ENCODE data around the gene ZNF30. TPM values are rescaled to one million over a fixed set of nuclear protein-coding genes. Genes with fewer than 3 reads are reported as not detected.
A peak's percentile ranks its signal among the peaks of the same experiment; 100 is the strongest.
"Not testable (repeated sequence)": the region's sequence is repeated elsewhere in the genome, so short reads cannot be mapped to it uniquely, and the experiment has no call there.

ZNF30 gene
- total RNA-seq, 2 donors from 2014 or later: 4.4 to 4.6 TPM

GRCh38 chr19:34970185-34970780 lies 43.6 kb downstream of the ZNF30 start:
- Mint-ChIP-seq H3K27ac (peak overlapping the region in 1 of 2 donors; percentile 50), H3K9me3 (peaks cover 7 to 18% of the 10 kb centered on the region in 2 donors), H3K36me3 (peaks cover 14 to 35% of the 10 kb centered on the region in 2 donors)
- not testable (repeated sequence) for DNase-seq (ENCODE audit: low spot score in 2 of 2); ATAC-seq

- no peak for ATAC-seq
- no peak overlapping the region for H3K27ac Mint-ChIP-seq
- peaks cover 7 to 23% of the 10 kb centered on the region in 2 donors for H3K9me3 Mint-ChIP-seq
These were observed 45.5 kb downstream of the ZNF30 start for GRCh38 chr19:34972163-34972705.

GRCh38 chr19:34974646-34975045 lies 47.9 kb downstream of the ZNF30 start:
- Mint-ChIP-seq H3K27ac (no peak overlapping the region), H3K36me3 (peaks cover 4 to 15% of the 10 kb centered on the region in 2 donors), H3K9me3 (peaks cover 0 to 9% of the 10 kb centered on the region in 2 donors)
- ATAC-seq (no peak), DNase-seq (ENCODE audit: low spot score in 2 of 2) (no peak)

More at GRCh38 chr19:34972163-34972705, 45.5 kb downstream of the ZNF30 start:
- peaks cover 14 to 29% of the 10 kb centered on the region in 2 donors for H3K36me3 Mint-ChIP-seq
- DNase-seq (ENCODE audit: low spot score in 2 of 2): no peak

DNA sequence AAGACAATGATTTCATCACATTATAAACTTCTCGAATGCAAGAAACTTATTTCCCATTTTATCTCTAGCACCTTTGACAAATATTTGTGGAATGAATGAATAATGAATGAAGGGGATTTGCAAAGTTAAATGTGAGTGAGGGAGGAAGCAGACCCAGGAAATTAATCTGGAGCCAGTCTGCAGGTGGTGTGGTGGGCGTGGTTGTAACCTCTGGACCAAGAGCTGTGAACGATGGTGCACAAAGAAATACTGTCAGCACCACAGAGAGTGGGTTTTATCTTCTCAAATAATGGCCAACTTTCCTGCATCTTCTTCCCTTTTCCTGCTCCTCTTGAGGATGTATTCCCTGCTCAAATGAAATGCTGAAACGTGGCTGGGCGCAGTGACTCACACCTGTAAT lies 48.4 kb downstream of the ZNF30 start:
- DNase-seq (ENCODE audit: low spot score in 2 of 2): no peak
- peaks cover 0 to 9% of the 10 kb centered on the region in 2 donors for H3K9me3 Mint-ChIP-seq
- peaks cover 4 to 11% of the 10 kb centered on the region in 2 donors for H3K36me3 Mint-ChIP-seq
- H3K27ac Mint-ChIP-seq: no peak overlapping the region
- no peak for ATAC-seq

GRCh38 chr19:34976611-34977010 lies 49.9 kb downstream of the ZNF30 start:
- ATAC-seq: no peak
- no peak for DNase-seq (ENCODE audit: low spot score in 2 of 2)
- Mint-ChIP-seq H3K9me3 (peaks cover 0 to 9% of the 10 kb centered on the region in 2 donors), H3K27ac (no peak overlapping the region), H3K36me3 (peaks cover 4 to 8% of the 10 kb centered on the region in 2 donors)

DNA sequence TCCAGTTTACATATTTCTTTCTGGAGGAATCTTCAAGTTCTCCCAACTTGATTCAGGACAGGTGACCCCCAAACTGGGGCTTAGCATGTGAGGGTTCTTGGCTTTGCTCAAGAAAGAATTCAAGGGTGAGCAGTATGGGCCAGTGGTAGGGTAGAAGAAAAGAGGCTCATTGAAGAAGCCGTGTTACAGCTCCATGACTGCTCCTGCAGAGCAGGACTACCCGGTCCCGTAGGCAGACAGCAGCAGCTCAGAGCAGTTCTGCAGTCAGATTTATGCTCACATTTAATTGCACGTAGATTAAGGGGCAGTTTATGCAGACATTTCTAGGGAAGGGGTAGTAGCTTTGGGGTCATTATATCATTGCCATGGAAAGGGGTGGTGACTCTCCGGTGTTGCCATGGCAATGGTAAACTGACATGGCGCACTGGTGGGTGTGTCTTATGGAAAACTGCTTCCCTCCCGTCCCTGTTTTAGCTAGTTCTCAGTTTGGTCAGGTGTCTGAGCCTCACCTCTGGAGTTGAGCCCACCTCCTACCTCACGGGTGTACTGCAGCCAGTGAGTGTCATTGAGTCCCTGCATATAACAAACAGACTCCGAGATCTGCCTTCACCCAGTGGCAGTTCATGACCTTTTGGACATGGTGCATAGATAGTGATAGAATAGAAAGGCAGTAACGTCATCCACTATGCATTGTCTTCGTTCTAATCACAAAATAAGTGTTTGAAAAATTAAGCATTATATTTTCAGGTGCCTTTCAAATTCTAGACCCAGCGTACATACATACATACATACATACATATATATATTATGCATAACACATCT lies 53.3 kb downstream of the ZNF30 start:
- peaks cover 4 to 16% of the 10 kb centered on the region in 2 donors for H3K36me3 Mint-ChIP-seq
- ATAC-seq: no peak
- H3K9me3 Mint-ChIP-seq: peaks cover 0 to 14% of the 10 kb centered on the region in 2 donors
- peak in 1 of 2 donors; percentile 20 for DNase-seq (ENCODE audit: low spot score in 2 of 2)
- H3K27ac Mint-ChIP-seq: no peak overlapping the region

DNA sequence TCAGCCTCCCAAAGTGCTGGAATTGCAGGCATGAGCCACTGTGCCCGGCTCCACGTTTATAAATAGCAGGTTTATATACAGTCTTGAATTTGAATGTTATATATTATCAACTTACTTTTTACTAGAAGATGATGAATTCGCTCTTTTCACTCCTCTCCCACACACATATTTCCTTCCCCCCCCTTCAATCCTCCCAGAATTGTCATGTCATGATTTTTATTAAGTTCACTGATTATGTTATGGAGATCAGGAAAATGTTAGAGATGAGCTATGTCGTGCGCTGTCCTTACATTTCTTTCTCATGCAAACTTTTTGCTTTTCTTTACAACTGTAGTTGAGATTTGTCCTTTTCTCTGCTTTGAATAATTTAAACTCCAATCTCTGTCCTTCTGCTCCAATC lies 55.6 kb downstream of the ZNF30 start:
- Mint-ChIP-seq H3K36me3 (peaks cover 4 to 12% of the 10 kb centered on the region in 2 donors), H3K27ac (no peak overlapping the region), H3K9me3 (peaks cover 0 to 4% of the 10 kb centered on the region in 2 donors)
- no peak for DNase-seq (ENCODE audit: low spot score in 2 of 2)
- ATAC-seq: no peak

DNA sequence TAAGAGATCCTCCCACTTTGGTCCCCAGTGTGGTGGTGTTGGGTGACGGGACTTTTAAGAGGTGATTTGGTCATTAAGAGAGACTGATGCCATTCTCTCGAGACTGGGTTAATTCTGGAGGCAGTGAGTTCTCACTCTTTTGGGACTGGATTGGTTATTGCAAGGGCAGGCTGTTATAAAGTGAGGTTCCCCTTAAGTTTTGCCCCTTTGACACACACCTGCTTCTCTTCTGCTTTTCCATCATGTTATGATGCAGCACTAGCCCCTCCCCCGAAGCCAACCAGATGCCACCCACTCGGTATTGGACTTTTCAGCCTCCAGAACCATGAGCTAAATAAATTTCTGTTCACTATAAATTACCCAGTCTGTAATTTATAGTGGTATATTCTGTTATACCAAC lies 57.1 kb downstream of the ZNF30 start:
- no peak for ATAC-seq
- DNase-seq (ENCODE audit: low spot score in 2 of 2): no peak
- Mint-ChIP-seq H3K27ac (no peak overlapping the region), H3K36me3 (peaks cover 4 to 12% of the 10 kb centered on the region in 2 donors), H3K9me3 (peaks cover 0 to 4% of the 10 kb centered on the region in 2 donors)

DNA sequence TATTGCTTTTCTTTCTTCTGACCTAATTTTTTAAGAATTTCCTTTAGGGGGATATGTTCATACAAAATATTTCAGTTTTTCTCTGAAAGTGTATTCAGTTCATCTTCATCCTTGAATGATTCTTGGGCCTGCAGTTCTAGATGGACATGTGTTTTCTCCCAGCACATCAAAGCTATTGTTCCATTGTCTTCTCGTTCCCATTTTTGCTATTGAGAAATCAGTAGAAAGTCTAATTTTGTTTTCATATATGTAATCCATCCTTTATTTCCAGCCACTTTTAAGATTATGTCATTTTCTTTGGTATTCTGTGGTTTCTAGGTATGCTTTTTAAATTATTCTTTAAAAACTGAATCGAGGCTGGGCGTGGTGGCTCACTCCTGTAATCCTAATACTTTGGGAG lies 57.6 kb downstream of the ZNF30 start:
- Mint-ChIP-seq H3K36me3 (peaks cover 4 to 12% of the 10 kb centered on the region in 2 donors), H3K9me3 (peaks cover 0 to 4% of the 10 kb centered on the region in 2 donors), H3K27ac (no peak overlapping the region)
- no peak for DNase-seq (ENCODE audit: low spot score in 2 of 2)
- no peak for ATAC-seq

DNA sequence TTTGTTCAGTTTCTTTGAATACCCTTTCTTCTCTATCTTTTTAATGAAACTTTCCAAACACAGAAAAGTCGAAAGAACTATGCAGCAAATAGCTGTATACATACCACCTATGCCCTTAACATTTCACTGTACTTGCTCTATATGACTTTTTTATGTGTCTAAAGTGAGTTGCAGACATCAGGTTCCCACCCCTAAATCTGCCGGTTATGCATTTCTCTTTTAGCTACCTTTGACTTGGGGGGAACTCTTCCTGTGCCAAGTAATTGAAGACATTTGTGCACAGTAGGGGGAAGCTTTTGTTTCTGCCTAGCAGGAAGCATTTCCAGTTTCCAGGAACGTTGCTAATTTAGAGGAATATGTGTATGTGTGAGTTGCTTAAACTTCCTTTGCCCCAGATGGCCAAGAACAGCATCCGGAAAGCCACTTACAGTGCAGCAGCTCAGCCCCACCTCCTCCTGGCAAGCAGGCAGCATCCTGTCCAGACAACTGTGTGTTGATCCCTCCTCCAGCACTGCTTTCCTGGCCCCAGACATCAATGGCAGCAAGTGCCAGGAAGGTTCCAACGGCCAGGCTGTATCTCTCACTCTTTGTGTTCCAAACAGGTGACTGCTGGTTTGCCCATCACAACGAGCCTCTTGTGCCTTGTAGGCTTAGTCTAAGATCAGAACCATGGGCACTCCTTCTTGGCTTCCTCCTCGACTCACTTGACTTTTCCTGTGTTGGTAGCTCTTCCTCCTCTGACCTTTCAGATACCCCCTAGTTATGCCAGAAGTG lies 58.7 kb downstream of the ZNF30 start:
- ATAC-seq (peak; percentile 48 to 56), DNase-seq (ENCODE audit: low spot score in 2 of 2) (no peak)
- H3K36me3 Mint-ChIP-seq: peaks cover 4 to 12% of the 10 kb centered on the region in 2 donors
- H3K9me3 Mint-ChIP-seq: peaks cover 0 to 4% of the 10 kb centered on the region in 2 donors
- H3K27ac Mint-ChIP-seq: peak overlapping the region; percentile 77 to 78

GRCh38 chr19:34988119-34988518 lies 61.4 kb downstream of the ZNF30 start:
- Mint-ChIP-seq H3K9me3 (peaks cover 0 to 11% of the 10 kb centered on the region in 2 donors), H3K36me3 (peaks cover 10 to 20% of the 10 kb centered on the region in 2 donors), H3K27ac (peak overlapping the region in 1 of 2 donors; percentile 89)
- no peak for DNase-seq (ENCODE audit: low spot score in 2 of 2)
- no peak for ATAC-seq

DNA sequence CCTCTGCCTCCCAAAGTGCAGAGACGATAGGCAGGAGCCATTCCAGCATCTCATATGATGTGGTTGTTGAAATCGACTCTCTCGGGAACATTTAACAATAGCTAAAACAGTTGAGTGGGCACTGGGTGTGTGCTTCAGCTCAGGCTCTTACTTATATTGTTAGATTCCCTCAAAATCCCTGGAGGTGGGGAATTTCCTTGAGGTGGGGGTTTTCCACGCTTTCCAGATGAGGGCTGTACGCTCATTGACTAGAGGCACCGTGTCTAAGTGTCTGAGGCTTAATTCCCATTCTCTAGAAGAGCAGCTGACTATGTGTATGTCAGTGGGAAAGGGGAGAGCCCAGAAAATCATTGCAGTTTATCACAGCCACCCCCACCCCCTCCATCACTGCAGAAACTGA lies 62.6 kb downstream of the ZNF30 start:
- no peak for DNase-seq (ENCODE audit: low spot score in 2 of 2)
- ATAC-seq: peak in 1 of 2 donors; percentile 6
- H3K27ac Mint-ChIP-seq: peak overlapping the region in 1 of 2 donors; percentile 89
- peaks cover 10 to 15% of the 10 kb centered on the region in 2 donors for H3K36me3 Mint-ChIP-seq
- peaks cover 0 to 8% of the 10 kb centered on the region in 2 donors for H3K9me3 Mint-ChIP-seq

GRCh38 chr19:34990578-34991192 lies 64.0 kb downstream of the ZNF30 start:
- Mint-ChIP-seq H3K9me3 (peaks cover 0 to 7% of the 10 kb centered on the region in 2 donors), H3K36me3 (peaks cover 6 to 9% of the 10 kb centered on the region in 2 donors), H3K27ac (peak overlapping the region; percentile 9 to 89)
- DNase-seq (ENCODE audit: low spot score in 2 of 2) (peak in 1 of 2 donors; percentile 80), ATAC-seq (peak; percentile 87 to 88)

GRCh38 chr19:34991542-34992333 lies 65.0 kb downstream of the ZNF30 start:
- peaks cover 0 to 7% of the 10 kb centered on the region in 2 donors for H3K9me3 Mint-ChIP-seq

GRCh38 chr19:34992582-34992981 lies 65.9 kb downstream of the ZNF30 start:
- peak overlapping the region in 1 of 2 donors; percentile 89 for H3K27ac Mint-ChIP-seq
- H3K9me3 Mint-ChIP-seq; DNase-seq (ENCODE audit: low spot score in 2 of 2); ATAC-seq: not testable (repeated sequence)
- H3K36me3 Mint-ChIP-seq: peaks cover 6 to 13% of the 10 kb centered on the region in 2 donors

More at GRCh38 chr19:34991542-34992333, 65.0 kb downstream of the ZNF30 start:
- Mint-ChIP-seq H3K27ac (peak overlapping the region in 1 of 2 donors; percentile 89), H3K36me3 (peaks cover 6 to 13% of the 10 kb centered on the region in 2 donors)
- peak in 1 of 2 donors; percentile 12 for ATAC-seq
- DNase-seq (ENCODE audit: low spot score in 2 of 2): no peak

Measured in activated naive CD4-positive, alpha-beta T cell treated with anti-CD3 and anti-CD28 coated beads, Interleukin-2, amount 50 U/mL, for 72 hours (primary cell).